ENCODE results near the gene VPS37C.

GRCh38 chr11:61194981-61195695 is 33.9 kb upstream of the VPS37C start:
- TF ChIP-seq NR3C1 (IDR thresholded peaks at IDR 0.05): no peak
- TF ChIP-seq, protein P1, sequence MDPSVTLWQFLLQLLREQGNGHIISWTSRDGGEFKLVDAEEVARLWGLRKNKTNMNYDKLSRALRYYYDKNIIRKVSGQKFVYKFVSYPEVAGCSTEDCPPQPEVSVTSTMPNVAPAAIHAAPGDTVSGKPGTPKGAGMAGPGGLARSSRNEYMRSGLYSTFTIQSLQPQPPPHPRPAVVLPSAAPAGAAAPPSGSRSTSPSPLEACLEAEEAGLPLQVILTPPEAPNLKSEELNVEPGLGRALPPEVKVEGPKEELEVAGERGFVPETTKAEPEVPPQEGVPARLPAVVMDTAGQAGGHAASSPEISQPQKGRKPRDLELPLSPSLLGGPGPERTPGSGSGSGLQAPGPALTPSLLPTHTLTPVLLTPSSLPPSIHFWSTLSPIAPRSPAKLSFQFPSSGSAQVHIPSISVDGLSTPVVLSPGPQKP (IDR thresholded peaks at IDR 0.05; ENCODE audit: low read depth, low read length): no peak
- TF ChIP-seq POLR2A (IDR thresholded peaks at IDR 0.05; ENCODE audit: low read length): no peak
- no peak for TF ChIP-seq POLR2AphosphoS2 (conservative IDR thresholded peaks at IDR 0.05; ENCODE audit: low read length)
- TF ChIP-seq HOXA7 (CRISPR knock-in tag; IDR thresholded peaks at IDR 0.05): no peak
- TF ChIP-seq CTCF (IDR thresholded peaks at IDR 0.05): no peak
